Gastroesophageal sphincter (tissue), 3 donors: ENCODE results near the gene SRR.

Experiments used
- CTCF ChIP-seq, 4 experiments: fragments of 200-600 bp in 2 of 4; fragments of 450-650 bp in 2 of 4; sonication (generic) in 1 of 4; IDR thresholded peaks; one replicate each; pipeline ENCODE4 v1.5.1; 2017 to 2019; ENCODE audit warnings: antibody characterized with exemption in 4 of 4, mild to moderate bottlenecking in 2 of 4, moderate library complexity in 2 of 4
- POLR2A ChIP-seq, 2 donors: fragments of 450-650 bp; IDR thresholded peaks; one replicate each; pipeline ENCODE4 v1.6.1; 2017; ENCODE audit warnings: antibody characterized with exemption in 2 of 2, mild to moderate bottlenecking in 2 of 2, moderate library complexity in 1 of 2

- TF ChIP-seq CTCF (IDR thresholded peaks at IDR 0.05) (no peak), POLR2A (IDR thresholded peaks at IDR 0.05) (no peak)
Observed at GRCh38 chr17:2292100-2292499, 11.7 kb upstream of the SRR start.
